Prostate gland (tissue), 2 donors: Measurements from ENCODE around the gene SOHLH2. TPM values are rescaled to one million over a fixed set of nuclear protein-coding genes. Genes with fewer than 3 reads are reported as not detected.

Experiments used
- DNase-seq: peaks from one replicate; pipeline ENCODE4 v3.0.0-alpha.2; 2019; ENCODE audit warnings: low spot score
- H3K27ac ChIP-seq, 2 donors: fragments of 200-600 bp; sonication (generic); 2 replicates each; pipeline ENCODE4 v1.5.1; 2017 to 2019
- H3K27me3 ChIP-seq: fragments of 200-600 bp; sonication (generic); replicated peaks from 2 replicates; pipeline ENCODE4 v1.5.1; 2019; ENCODE audit not compliant: insufficient read depth
- H3K36me3 ChIP-seq, 2 donors: fragments of 200-600 bp; sonication (generic); 1 replicate in 1 of 2; 2 replicates in 1 of 2; pipeline versions ENCODE4 v1.5.1 to v1.8.1; 2017 to 2019
- H3K4me1 ChIP-seq: fragments of 200-600 bp; sonication (generic); replicated peaks from 2 replicates; pipeline ENCODE4 v1.5.1; 2019
- H3K4me3 ChIP-seq, 2 donors: fragments of 200-600 bp; sonication (generic); 2 replicates each; pipeline ENCODE4 v1.5.1; 2017 to 2019
- H3K9me3 ChIP-seq: fragments of 200-600 bp; sonication (generic); 2 replicates; pipeline ENCODE4 v1.5.1; 2017
- CTCF ChIP-seq, 4 experiments: fragments of 200-600 bp in 2 of 4; fragments of 450-650 bp in 2 of 4; sonication (generic) in 2 of 4; IDR thresholded peaks; 1 replicate in 3 of 4; 2 replicates in 1 of 4; pipeline ENCODE4 v1.5.1; 2016 to 2019; ENCODE audit warnings: antibody characterized with exemption in 4 of 4, mild to moderate bottlenecking in 2 of 4, moderate library complexity in 2 of 4
- POLR2A ChIP-seq: fragments of 450-650 bp; IDR thresholded peaks from one replicate; pipeline ENCODE4 v1.6.1; 2016; ENCODE audit warnings: antibody characterized with exemption, mild to moderate bottlenecking
- POLR2AphosphoS5 ChIP-seq: sonication (generic); formaldehyde crosslinking; IDR thresholded peaks from one replicate; pipeline ENCODE4 v1.6.1; 2017; ENCODE audit warnings: antibody characterized with exemption
- WGBS: methylation state at CpG from one replicate; pipeline ENCODE4 v1.1.5; 2018; 5-methylcytosine and 5-hydroxymethylcytosine counted together
- intact Hi-C: fragments of 100-400 bp; cut with DNase I; formaldehyde crosslinking; loops from one replicate; pipeline ENCODE4 v1.14.2; 2022
- total RNA-seq, 2 donors: library from RNA; depleted of rRNA; stranded (reverse); fragments of >200 nt; gene quantifications; one replicate each; pipeline ENCODE4 v1.1.0, GENCODE V29; 2016

SOHLH2 gene
- total RNA-seq, 2 donors from 2014 or later = 2.3 to 5.1 TPM

GRCh38 chr13:36142735-36143134 lies 71.6 kb downstream of the SOHLH2 start:
- Histone ChIP-seq H3K4me3 (no peak overlapping the region), H3K36me3 (no peaks in the 10 kb centered on the region), H3K27me3 (no peaks in the 10 kb centered on the region), H3K27ac (no peak overlapping the region), H3K9me3 (no peaks in the 10 kb centered on the region), H3K4me1 (no peaks in the 10 kb centered on the region)
- no peak for DNase-seq
- intact Hi-C loops = no loop called here
- TF ChIP-seq POLR2A (no peak), POLR2AphosphoS5 (no peak), CTCF (IDR thresholded peaks at IDR 0.05) (no peak)

DNA sequence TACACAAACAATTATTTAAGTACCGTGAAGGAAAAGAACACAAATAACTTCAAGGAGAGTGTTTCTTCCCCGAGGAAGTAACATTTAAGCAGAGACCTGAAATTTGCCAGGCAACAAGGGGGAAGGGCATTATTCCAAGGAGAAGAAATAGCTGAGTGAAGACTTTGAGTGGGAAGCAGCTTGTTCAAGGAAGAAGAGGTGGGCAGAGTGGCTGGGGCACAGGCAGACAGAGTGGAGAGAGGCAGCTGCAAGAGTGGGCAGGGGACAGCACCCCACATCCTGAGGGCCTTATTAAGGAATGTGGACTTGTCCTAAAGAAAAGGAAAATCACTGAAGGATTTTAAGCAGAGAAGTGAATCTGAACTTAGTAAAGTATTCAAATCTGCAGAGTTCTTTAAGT lies 78.5 kb downstream of the SOHLH2 start:
- no peak for DNase-seq
- WGBS = 75% methylated on average over 2 of the region's 2 CpGs
- Histone ChIP-seq H3K4me3 (no peak overlapping the region), H3K27ac (no peak overlapping the region), H3K4me1 (no peaks in the 10 kb centered on the region), H3K27me3 (no peaks in the 10 kb centered on the region), H3K36me3 (no peaks in the 10 kb centered on the region), H3K9me3 (no peaks in the 10 kb centered on the region)
- intact Hi-C loops = no loop called here
- TF ChIP-seq POLR2A (no peak), CTCF (IDR thresholded peaks at IDR 0.05) (no peak), POLR2AphosphoS5 (no peak)

- TF ChIP-seq POLR2A = no peak
- Histone ChIP-seq H3K9me3 (no peaks in the 10 kb centered on the region), H3K4me3 (no peak overlapping the region), H3K36me3 (no peaks in the 10 kb centered on the region), H3K27me3 (no peaks in the 10 kb centered on the region), H3K27ac (no peak overlapping the region), H3K4me1 (no peaks in the 10 kb centered on the region)
- DNase-seq = no peak
- WGBS = 45% methylated on average over 1 of the region's 1 CpG
- intact Hi-C loops = loop anchor here (5.0 kb wide), 1 partner anchor 72 kb away; no protein-coding TSS in a partner anchor
Measured at GRCh38 chr13:36134632-36135031, 79.7 kb downstream of the SOHLH2 start.

GRCh38 chr13:36133950-36134626 lies 80.3 kb downstream of the SOHLH2 start:
- no peaks in the 10 kb centered on the region for H3K27me3 ChIP-seq
- intact Hi-C loops = loop anchor here (5.0 kb wide), 1 partner anchor 72 kb away; no protein-coding TSS in a partner anchor
- no peak for TF ChIP-seq POLR2AphosphoS5
- TF ChIP-seq POLR2A = no peak
- no peak for TF ChIP-seq CTCF (IDR thresholded peaks at IDR 0.05)
- no peak for DNase-seq
- no peaks in the 10 kb centered on the region for H3K36me3 ChIP-seq
- no peaks in the 10 kb centered on the region for H3K4me1 ChIP-seq
- 88% methylated on average over 5 of the region's 5 CpGs for WGBS
- no peak overlapping the region for H3K4me3 ChIP-seq
- no peaks in the 10 kb centered on the region for H3K9me3 ChIP-seq
- H3K27ac ChIP-seq = no peak overlapping the region

DNA sequence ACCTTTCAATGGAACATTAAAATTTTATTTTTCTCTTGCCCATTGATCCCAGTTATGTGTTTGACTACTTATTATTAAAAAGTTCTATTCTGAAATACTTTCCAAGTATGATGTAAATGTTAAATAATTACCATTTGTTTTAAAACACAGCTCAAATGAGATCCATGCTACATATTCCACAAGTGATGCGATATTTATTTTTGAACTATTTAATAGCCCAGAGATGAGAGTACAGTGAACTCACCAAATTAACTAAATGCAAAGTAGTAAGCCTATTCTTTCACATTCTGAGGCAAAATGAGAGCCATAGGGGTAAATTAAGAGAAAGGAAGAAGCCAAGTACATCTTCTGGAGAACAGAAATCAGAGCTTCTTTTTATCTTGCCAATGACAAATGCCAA lies 82.0 kb downstream of the SOHLH2 start:
- DNase-seq = no peak
- WGBS = 94% methylated on average over 1 of the region's 1 CpG
- intact Hi-C loops = loop anchor here (5.0 kb wide), 1 partner anchor 70 kb away; no protein-coding TSS in a partner anchor
- no peak for TF ChIP-seq CTCF (IDR thresholded peaks at IDR 0.05)
- TF ChIP-seq POLR2A = no peak
- TF ChIP-seq POLR2AphosphoS5 = no peak
- H3K27ac ChIP-seq = no peak overlapping the region
- no peaks in the 10 kb centered on the region for H3K27me3 ChIP-seq
- no peak overlapping the region for H3K4me3 ChIP-seq
- no peaks in the 10 kb centered on the region for H3K9me3 ChIP-seq
- H3K36me3 ChIP-seq = no peaks in the 10 kb centered on the region
- H3K4me1 ChIP-seq = no peaks in the 10 kb centered on the region
